Omental fat pad (tissue), 4 donors: ENCODE data around the gene SPECC1. TPM values are rescaled to one million over a fixed set of nuclear protein-coding genes. Genes with fewer than 3 reads are reported as not detected.
"Not testable (repeated sequence)": the region's sequence is repeated elsewhere in the genome, so short reads cannot be mapped to it uniquely, and the experiment has no call there.

ENCODE experiments used
- ATAC-seq: fragments of 150-250 bp; one replicate; pipeline ENCODE4 v1.9.1; 2016; ENCODE audit warnings: mild to moderate bottlenecking, moderate library complexity; ENCODE audit not compliant: low FRiP score
- DNase-seq: peaks from one replicate; pipeline ENCODE4 v3.0.0-alpha.2; 2019; ENCODE audit warnings: low spot score
- total RNA-seq, 4 donors: library from RNA; depleted of rRNA; stranded (reverse); fragments of >200 nt; gene quantifications; one replicate each; pipeline ENCODE4 v1.1.0, GENCODE V29; 2016
- TF ChIP-seq, protein P1 (sequence below), 3 donors: fragments of 450-650 bp; IDR thresholded peaks; one replicate each; pipeline ENCODE4 v1.5.1; 2016 to 2017; ENCODE audit warnings: antibody characterized with exemption in 3 of 3, mild to moderate bottlenecking in 3 of 3, moderate library complexity in 2 of 3

Gene SPECC1
- total RNA-seq, 4 donors from 2014 or later: 34.2 to 114 (median 53.1) TPM

DNA sequence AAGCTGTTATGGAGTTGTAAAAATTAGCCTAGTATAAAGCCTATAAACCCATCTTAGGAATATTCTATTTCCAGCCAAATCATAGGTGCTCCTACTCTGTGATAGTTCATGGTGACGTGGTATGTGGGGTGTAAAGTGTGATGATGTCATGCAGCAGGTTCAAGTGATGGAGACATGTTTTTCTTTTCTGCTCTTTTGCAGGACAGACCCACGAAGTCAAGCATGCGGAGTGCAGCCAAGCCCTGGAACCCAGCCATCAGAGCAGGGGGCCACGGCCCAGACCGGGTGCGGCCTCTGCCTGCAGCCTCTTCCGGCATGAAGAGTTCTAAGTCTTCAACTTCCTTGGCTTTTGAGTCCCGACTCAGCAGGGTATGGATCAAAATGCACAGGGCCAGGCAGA is 87.3 kb downstream of the SPECC1 start:
- ATAC-seq: no peak
- DNase-seq: no peak
- TF ChIP-seq, protein P1, sequence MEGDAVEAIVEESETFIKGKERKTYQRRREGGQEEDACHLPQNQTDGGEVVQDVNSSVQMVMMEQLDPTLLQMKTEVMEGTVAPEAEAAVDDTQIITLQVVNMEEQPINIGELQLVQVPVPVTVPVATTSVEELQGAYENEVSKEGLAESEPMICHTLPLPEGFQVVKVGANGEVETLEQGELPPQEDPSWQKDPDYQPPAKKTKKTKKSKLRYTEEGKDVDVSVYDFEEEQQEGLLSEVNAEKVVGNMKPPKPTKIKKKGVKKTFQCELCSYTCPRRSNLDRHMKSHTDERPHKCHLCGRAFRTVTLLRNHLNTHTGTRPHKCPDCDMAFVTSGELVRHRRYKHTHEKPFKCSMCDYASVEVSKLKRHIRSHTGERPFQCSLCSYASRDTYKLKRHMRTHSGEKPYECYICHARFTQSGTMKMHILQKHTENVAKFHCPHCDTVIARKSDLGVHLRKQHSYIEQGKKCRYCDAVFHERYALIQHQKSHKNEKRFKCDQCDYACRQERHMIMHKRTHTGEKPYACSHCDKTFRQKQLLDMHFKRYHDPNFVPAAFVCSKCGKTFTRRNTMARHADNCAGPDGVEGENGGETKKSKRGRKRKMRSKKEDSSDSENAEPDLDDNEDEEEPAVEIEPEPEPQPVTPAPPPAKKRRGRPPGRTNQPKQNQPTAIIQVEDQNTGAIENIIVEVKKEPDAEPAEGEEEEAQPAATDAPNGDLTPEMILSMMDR (IDR thresholded peaks at IDR 0.05): no peak

DNA sequence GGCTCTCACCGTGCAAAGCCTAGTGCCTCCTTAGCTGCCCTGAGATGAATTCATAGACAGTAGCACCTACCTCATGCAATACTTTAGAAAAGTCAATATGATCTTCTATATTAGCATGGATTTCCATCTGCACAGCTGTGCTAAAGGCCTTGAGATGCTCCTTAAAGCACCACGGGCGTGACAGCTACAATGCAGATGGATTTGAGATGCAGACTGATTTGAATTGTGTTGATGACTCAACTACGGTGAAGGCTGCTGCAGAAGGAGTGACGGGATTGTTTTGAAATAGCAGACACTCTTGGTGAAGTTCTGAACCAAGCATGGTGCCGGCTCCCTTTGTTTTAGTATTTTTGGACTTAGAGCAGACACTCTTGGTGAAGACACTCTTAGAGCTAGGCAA is 88.2 kb downstream of the SPECC1 start:
- DNase-seq (no peak), ATAC-seq (no peak)
- TF ChIP-seq, protein P1 (IDR thresholded peaks at IDR 0.05): no peak

DNA sequence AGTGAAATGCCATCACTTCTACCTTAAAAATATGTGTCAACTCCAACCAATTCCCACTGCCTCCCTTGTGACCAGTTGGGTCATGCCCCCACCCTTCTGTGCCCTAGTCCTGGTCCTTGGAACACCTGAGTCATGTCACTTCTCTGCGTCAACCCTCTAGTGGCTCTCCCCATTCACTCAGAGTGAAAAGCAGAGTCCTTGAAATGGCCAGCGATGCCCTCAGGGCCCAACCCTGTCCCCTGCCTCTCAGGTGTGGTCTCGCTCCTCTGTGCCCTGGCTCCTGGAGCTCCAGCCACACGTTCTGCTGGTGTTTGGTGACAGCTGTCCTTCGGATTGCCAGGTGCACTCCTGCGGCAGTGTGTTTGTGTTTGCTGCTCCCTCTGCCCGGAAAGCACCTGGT is 89.2 kb downstream of the SPECC1 start:
- TF ChIP-seq, protein P1 (IDR thresholded peaks at IDR 0.05): no peak
- ATAC-seq (no peak), DNase-seq (no peak)

DNA sequence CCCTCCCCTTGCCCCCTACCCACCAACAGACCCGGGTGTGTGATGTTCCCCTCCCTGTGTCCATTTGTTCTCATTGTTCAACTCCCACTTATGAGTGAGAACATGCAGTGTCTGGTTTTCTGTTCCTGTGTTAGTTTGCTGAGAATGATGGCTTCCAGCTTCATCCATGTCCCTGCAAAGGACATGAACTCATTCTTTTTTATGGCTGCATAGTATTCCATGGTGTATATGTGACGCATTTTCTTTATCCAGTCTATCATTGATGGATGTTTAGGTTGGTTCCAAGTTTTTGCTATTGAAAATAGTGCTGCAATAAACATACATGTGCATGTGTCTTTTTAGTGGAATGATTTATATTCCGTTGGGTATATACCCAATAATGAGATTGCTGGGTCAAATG is 91.6 kb downstream of the SPECC1 start:
- not testable (repeated sequence) for DNase-seq, ATAC-seq

DNA sequence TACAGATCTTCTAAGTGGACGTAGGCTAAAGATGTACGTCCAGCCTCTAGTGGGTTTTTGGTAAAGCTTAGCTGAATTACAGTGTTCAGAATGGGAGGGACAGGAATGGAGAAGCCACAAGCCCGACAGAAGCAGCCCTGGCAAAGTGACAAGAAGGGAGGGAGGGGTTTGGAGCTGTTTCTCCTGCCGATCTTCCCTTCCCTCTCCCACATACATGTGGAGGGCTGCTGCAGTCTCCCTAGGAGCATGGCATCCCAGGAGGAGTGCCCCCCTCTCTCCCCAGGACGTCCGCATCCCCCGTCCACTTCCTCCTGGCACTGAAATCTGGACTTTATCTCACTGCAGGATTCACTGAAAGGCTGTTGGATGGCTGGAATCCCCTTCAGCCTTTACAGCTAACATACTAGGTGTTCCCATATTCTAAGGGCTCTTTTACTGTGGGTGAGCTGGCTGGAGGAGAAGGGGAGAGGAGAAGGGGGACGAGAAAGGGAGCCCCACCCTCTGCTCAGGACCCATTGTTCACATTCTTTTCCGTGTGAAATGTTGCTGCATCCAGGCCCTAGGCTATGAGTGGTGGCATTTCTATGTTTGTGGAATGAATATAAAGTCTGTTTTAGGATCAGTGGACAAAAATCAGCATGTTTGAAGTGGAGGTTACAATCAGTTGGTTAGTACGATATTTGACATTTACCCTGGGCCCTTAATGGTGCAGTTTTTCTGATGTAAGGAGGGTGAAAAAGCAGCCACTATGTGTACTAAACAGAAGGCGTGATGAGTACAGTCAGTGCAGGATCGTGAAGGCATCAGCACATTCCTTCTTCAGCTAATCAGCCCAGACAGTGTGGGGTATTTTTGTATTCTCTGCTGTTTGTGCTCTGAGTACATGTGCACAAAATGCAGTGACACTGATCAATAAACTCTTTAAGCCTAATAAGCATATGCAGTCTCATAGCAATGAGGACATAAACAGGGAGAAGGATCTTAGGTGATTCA is 94.6 kb downstream of the SPECC1 start:
- ATAC-seq (no peak), DNase-seq (no peak)
- TF ChIP-seq, protein P1 (IDR thresholded peaks at IDR 0.05): no peak

DNA sequence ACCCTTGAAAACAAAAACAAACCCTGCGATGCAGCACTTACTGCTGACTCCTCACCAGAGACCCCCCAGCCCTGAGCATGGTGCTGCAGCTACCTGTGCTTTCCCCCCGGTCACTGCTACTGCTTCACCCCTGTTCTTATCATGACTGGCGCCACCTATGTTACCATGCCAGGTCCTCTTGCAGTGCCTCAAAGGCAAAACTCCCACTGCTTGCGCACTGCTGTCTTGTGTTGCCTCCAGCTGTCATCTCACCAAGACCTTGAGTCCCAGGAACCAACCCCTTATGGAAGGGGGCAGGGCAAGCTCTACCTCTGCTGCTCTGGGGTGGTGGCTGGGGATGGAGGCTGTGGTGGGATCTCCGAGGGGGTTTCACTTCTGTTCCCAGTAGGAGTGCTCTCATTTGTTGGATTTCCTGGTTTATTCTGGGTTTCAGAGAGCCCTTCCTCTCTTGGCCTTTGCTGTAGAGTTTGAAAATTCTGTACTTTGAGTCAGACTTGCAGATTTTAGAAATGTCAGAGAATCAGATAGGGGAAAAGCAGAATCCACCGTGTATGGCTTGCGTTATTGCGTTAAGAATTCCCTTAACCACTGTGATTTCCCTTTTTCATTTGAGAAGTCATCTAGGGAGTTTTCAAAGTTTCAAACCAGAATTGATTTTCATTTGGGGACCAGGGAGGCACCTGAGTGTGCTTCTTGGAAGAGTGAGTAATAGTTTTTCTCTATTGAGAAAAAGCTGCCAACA is 96.6 kb downstream of the SPECC1 start:
- no peak for ATAC-seq
- DNase-seq: no peak
- TF ChIP-seq, protein P1 (IDR thresholded peaks at IDR 0.05): no peak

DNA sequence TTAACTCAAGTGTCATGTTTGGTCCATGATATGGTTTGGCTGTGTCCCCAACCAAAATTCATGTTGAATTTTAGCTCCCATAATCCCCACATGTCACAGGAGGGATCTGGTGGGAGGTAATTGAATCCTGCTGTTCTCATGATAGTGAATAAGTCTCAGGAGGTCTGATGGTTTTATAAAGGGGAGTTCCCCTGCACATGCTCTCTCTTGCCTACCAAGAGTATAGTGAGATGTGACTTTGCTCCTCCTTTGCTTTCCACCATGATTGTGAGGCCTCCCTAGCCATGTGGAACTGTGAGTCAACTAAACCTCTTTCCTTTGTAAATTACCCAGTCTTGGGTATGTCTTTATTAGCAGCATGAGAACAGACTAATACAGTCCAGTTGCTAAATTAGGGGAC is 97.3 kb downstream of the SPECC1 start:
- not testable (repeated sequence) for ATAC-seq, DNase-seq
